Measurements from ENCODE around the gene XKR8.

DNA sequence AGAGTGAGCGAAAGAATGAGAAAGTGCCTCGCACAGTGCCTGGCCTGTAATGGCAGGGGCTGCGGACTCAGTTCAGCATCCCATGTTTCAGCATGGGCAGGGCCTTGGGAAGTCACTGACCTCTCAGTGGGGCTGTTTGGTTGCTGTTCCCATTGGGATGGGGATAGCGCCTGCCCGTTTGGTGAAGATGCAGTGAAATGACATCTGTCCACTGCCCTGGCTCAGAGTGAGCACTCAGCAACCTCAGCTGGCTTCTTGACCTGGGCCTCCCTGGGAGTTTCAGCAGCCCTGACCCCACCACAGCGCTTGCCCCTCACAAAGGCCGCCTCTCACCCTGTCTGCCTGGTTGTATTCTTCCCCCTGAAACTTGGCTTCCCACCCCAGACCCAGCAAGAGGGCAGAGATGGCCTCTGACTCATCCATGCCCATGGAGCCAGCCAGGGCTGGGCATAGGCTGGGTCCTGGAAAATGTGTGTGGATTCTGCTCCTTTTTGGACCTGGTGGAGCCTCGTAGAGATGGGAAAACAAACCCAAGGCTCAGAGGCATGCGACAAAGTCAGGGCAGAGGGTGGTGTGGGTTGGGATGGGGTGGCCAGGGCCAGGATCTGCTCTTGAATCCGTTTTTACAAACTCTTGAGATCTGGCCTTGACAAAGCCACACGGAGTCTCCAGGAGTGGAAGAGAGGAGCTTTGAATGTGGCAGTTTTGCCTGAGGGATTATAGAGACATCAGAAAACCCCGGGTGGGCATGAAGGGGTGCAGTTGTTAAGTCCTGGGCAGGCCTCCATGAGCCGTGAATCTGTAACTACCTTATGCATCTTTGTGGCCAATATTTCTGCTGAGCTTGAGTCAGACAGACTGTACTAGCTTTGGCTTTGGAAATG, 1.2 kb downstream of the XKR8 start:
- no peak for TF ChIP-seq ZNF511 (CRISPR knock-in tag; IDR thresholded peaks at IDR 0.05)
- TF ChIP-seq, protein P1, sequence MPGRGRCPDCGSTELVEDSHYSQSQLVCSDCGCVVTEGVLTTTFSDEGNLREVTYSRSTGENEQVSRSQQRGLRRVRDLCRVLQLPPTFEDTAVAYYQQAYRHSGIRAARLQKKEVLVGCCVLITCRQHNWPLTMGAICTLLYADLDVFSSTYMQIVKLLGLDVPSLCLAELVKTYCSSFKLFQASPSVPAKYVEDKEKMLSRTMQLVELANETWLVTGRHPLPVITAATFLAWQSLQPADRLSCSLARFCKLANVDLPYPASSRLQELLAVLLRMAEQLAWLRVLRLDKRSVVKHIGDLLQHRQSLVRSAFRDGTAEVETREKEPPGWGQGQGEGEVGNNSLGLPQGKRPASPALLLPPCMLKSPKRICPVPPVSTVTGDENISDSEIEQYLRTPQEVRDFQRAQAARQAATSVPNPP (IDR thresholded peaks at IDR 0.05; ENCODE audit: borderline replicate concordance, insufficient read depth, insufficient read length) = no peak
- TF ChIP-seq NFRKB (IDR thresholded peaks at IDR 0.05; ENCODE audit: low read depth) = no peak
- no peak for TF ChIP-seq POLR2A (conservative IDR thresholded peaks at IDR 0.05)
- no peak for TF ChIP-seq NR3C1 (CRISPR knock-in tag; IDR thresholded peaks at IDR 0.05)
- no peak for TF ChIP-seq EHMT2 (IDR thresholded peaks at IDR 0.05)
- TF ChIP-seq, protein P2, sequence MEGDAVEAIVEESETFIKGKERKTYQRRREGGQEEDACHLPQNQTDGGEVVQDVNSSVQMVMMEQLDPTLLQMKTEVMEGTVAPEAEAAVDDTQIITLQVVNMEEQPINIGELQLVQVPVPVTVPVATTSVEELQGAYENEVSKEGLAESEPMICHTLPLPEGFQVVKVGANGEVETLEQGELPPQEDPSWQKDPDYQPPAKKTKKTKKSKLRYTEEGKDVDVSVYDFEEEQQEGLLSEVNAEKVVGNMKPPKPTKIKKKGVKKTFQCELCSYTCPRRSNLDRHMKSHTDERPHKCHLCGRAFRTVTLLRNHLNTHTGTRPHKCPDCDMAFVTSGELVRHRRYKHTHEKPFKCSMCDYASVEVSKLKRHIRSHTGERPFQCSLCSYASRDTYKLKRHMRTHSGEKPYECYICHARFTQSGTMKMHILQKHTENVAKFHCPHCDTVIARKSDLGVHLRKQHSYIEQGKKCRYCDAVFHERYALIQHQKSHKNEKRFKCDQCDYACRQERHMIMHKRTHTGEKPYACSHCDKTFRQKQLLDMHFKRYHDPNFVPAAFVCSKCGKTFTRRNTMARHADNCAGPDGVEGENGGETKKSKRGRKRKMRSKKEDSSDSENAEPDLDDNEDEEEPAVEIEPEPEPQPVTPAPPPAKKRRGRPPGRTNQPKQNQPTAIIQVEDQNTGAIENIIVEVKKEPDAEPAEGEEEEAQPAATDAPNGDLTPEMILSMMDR (IDR thresholded peaks at IDR 0.05 in 2 of 3, conservative IDR thresholded peaks at IDR 0.05 in 1 of 3; ENCODE audit: insufficient read depth in 2 of 3, low read depth in 1 of 3, low read length in 3 of 3) = no peak
- no peak for TF ChIP-seq ZNF785 (CRISPR knock-in tag; IDR thresholded peaks at IDR 0.05)
- TF ChIP-seq MAFK (IDR thresholded peaks at IDR 0.05; ENCODE audit: low read length) = no peak
- TF ChIP-seq E2F1 (CRISPR knock-in tag; IDR thresholded peaks at IDR 0.05) = no peak
- TF ChIP-seq RNF2 (IDR thresholded peaks at IDR 0.05) = no peak
- TF ChIP-seq ZNF175 (CRISPR knock-in tag; IDR thresholded peaks at IDR 0.05; ENCODE audit: low read depth) = no peak
- TF ChIP-seq MAZ (CRISPR knock-in tag; conservative IDR thresholded peaks at IDR 0.05 in 1 of 2, IDR thresholded peaks at IDR 0.05 in 1 of 2) = no peak
- TF ChIP-seq, protein P3, sequence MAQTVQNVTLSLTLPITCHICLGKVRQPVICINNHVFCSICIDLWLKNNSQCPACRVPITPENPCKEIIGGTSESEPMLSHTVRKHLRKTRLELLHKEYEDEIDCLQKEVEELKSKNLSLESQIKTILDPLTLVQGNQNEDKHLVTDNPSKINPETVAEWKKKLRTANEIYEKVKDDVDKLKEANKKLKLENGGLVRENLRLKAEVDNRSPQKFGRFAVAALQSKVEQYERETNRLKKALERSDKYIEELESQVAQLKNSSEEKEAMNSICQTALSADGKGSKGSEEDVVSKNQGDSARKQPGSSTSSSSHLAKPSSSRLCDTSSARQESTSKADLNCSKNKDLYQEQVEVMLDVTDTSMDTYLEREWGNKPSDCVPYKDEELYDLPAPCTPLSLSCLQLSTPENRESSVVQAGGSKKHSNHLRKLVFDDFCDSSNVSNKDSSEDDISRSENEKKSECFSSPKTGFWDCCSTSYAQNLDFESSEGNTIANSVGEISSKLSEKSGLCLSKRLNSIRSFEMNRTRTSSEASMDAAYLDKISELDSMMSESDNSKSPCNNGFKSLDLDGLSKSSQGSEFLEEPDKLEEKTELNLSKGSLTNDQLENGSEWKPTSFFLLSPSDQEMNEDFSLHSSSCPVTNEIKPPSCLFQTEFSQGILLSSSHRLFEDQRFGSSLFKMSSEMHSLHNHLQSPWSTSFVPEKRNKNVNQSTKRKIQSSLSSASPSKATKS (CRISPR knock-in tag; IDR thresholded peaks at IDR 0.05) = no peak
